Aorta (tissue), 5 donors: ENCODE results near the gene SFT2D2. TPM values are rescaled to one million over a fixed set of nuclear protein-coding genes. Genes with fewer than 3 reads are reported as not detected.

Experiments used
- ATAC-seq: fragments of 200-7000 bp; cut with Tn5 transposase; one replicate; pipeline ENCODE4 v1.9.1; 2022; ENCODE audit warnings: moderate library complexity; ENCODE audit not compliant: low FRiP score
- DNase-seq, 2 donors: peaks; one replicate each; pipeline ENCODE4 v3.0.0-alpha.2; 2020
- H3K27ac ChIP-seq, 2 donors: one replicate each; pipeline ENCODE4 v1.5.1; 2013; ENCODE audit warnings: low read length in 2 of 2, mild to moderate bottlenecking in 2 of 2, moderate library complexity in 2 of 2, control low read depth in 1 of 2, inconsistent platforms in 1 of 2, low read depth in 1 of 2
- H3K27me3 ChIP-seq, 2 donors: one replicate each; pipeline ENCODE4 v1.6.1; 2013; ENCODE audit warnings: control low read depth in 1 of 2, low read length in 1 of 2, mild to moderate bottlenecking in 1 of 2, moderate library complexity in 1 of 2; ENCODE audit not compliant: insufficient read depth in 2 of 2, control insufficient read depth in 1 of 2
- H3K36me3 ChIP-seq, 2 donors: one replicate each; pipeline ENCODE4 v1.6.1; 2013; ENCODE audit warnings: control low read depth in 1 of 2, low read length in 1 of 2, mild to moderate bottlenecking in 1 of 2; ENCODE audit not compliant: insufficient read depth in 2 of 2, control insufficient read depth in 1 of 2
- H3K4me1 ChIP-seq, 2 donors: one replicate each; pipeline ENCODE4 v1.6.1; 2013; ENCODE audit warnings: low read length in 2 of 2, control low read depth in 1 of 2, mild to moderate bottlenecking in 1 of 2, moderate library complexity in 1 of 2; ENCODE audit not compliant: insufficient read depth in 2 of 2, control insufficient read depth in 1 of 2
- H3K4me3 ChIP-seq, 2 donors: one replicate each; pipeline ENCODE4 v1.5.1; 2013; ENCODE audit warnings: low read length in 2 of 2, control low read depth in 1 of 2, mild to moderate bottlenecking in 1 of 2
- H3K9me3 ChIP-seq: one replicate; pipeline ENCODE4 v1.6.1; 2013; ENCODE audit warnings: mild to moderate bottlenecking, low read length; ENCODE audit not compliant: control insufficient read depth
- WGBS, 2 donors: extraction: QIAGEN DNeasy Blood & Tissue Kit; methylation state at CpG; one replicate each; pipeline ENCODE4 v1.1.7; 2013; 5-methylcytosine and 5-hydroxymethylcytosine counted together
- intact Hi-C, 2 donors: fragments of 100-400 bp; cut with DNase I; formaldehyde crosslinking; loops; one replicate each; pipeline versions ENCODE4 v1.14.2 to v1.15.0; 2022
- polyA plus RNA-seq, 2 donors: library from polyadenylated mRNA; stranded (reverse); fragments of 200-250 nt; gene quantifications; one replicate each; pipeline ENCODE4 v1.2.3, GENCODE V29; 2013
- total RNA-seq, 2 donors: library from RNA; stranded (reverse); fragmentation: NEBNext Ultra II Directional; extraction: Animal tissue kit (Norgen Biotek cat#: 25700); gene quantifications; one replicate each; pipeline ENCODE4 v1.2.1, GENCODE V29; 2021
- donor health status: healthy with polysubstance abuse.
- donor health status: Bipolar disorder and iron deficiency.
- donor health status: DM: no; HTN: no; CAD: no.
- donor health status: DM: no; HTN: no; CAD: no.
- donor health status: DM: yes; HTN: yes; CAD: no.

Gene SFT2D2
- total and polyA plus RNA-seq, 4 donors, result 5.3 to 107 (median 53.0) TPM

DNA sequence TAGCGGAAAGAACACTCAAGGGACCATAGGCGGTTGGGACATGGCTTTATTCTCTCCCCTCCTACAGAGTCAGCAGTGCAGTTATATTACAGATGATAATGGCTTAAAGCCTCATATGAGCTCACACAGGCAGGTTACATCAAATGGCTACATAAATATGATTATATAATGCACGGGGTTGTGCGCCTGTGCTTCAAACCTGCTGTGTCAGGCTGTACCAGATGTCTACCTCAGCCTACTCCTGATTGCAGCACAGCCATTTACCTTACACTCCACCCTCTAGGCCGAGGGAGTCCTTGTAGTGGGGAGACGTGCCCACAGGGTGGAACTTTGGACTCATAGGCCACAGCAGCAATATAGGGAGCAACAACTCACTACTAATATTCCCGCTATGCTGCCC, 38.5 kb downstream of the SFT2D2 start:
- Histone ChIP-seq H3K36me3 (no peaks in the 10 kb centered on the region), H3K27me3 (no peaks in the 10 kb centered on the region), H3K4me3 (no peak overlapping the region), H3K27ac (no peak overlapping the region), H3K9me3 (no peaks in the 10 kb centered on the region), H3K4me1 (peaks cover 6 to 11% of the 10 kb centered on the region in 2 donors)
- intact Hi-C loops, result loop anchor here in 1 of 2 donors (5.0 kb wide), 1 partner anchor 37 kb away; the partner anchor contains the start of gene SFT2D2
- ATAC-seq (no peak), DNase-seq (no peak)
- WGBS, 2 donors, result 96 to 98% methylated on average over 7 of the region's 7 CpGs

DNA sequence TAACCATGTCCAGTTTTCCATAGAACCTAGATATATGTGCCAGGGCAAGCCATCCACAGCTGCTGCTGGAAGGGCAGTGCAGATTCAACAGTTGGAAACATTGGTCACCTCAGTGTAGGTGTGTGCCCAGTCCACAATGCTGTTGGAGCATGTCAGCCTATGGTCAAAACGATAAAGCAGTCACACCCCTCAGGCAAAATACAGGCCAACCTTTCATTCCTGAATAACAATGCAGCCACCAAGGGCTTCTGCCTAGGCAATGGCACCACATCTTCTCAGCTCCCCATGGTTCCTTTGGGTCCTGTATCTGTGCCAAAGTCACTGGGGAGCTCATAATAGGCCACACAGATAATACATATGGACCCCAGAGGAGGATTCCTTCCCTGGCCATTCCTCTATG, 39.8 kb downstream of the SFT2D2 start:
- DNase-seq, result no peak
- no peak for ATAC-seq
- intact Hi-C loops, result no loop called here

DNA sequence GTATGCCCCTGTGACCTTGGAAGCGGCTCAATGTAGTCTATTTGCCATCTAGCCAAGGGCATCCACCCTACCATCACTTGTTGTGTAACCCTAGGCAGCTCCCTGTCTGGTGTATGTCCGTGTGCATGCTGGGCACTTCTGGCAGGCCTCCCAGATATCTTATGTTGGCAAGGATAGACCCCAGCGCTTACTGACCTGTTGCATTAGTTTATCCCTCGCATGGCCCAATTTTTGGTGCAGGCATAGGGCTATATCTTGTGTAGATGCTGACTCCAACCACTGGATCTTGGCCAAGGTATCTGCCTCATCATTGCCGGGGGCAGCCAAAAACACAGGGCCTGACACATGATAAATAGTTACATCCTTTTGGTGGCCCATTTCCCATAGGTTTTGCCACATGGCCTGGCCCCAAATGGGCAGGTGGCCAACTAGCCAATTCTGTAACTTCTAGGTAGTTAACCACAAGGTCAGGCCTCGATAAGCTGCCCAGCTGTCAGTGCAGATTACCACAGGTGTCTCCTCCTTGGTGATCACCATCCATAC, 40.9 kb downstream of the SFT2D2 start:
- H3K27me3 ChIP-seq, result no peaks in the 10 kb centered on the region
- ATAC-seq (no peak), DNase-seq (no peak)
- H3K9me3 ChIP-seq, result no peaks in the 10 kb centered on the region
- 83 to 86% methylated on average over 6 of the region's 6 CpGs for WGBS, 2 donors
- intact Hi-C loops, result no loop called here
- no peak overlapping the region for H3K27ac ChIP-seq
- no peak overlapping the region for H3K4me3 ChIP-seq
- H3K36me3 ChIP-seq, result no peaks in the 10 kb centered on the region
- peaks cover 0 to 2% of the 10 kb centered on the region in 2 donors for H3K4me1 ChIP-seq

More for the DNA sequence above, 39.8 kb downstream of the SFT2D2 start:
- Histone ChIP-seq H3K36me3 (no peaks in the 10 kb centered on the region), H3K27me3 (no peaks in the 10 kb centered on the region), H3K27ac (no peak overlapping the region), H3K4me3 (no peak overlapping the region), H3K4me1 (peaks cover 5 to 6% of the 10 kb centered on the region in 2 donors), H3K9me3 (no peaks in the 10 kb centered on the region)
- 95 to 100% methylated on average over 1 of the region's 1 CpG for WGBS, 2 donors

- Histone ChIP-seq H3K9me3 (no peaks in the 10 kb centered on the region), H3K4me3 (no peak overlapping the region), H3K27me3 (no peaks in the 10 kb centered on the region), H3K27ac (no peak overlapping the region), H3K36me3 (no peaks in the 10 kb centered on the region), H3K4me1 (peaks cover 0 to 2% of the 10 kb centered on the region in 2 donors)
- no peak for DNase-seq
- WGBS, 2 donors, result 93 to 94% methylated on average over 1 of the region's 1 CpG
- intact Hi-C loops, result no loop called here
- ATAC-seq, result no peak
Measured at GRCh38 chr1:168271636-168272035, 45.8 kb downstream of the SFT2D2 start.

DNA sequence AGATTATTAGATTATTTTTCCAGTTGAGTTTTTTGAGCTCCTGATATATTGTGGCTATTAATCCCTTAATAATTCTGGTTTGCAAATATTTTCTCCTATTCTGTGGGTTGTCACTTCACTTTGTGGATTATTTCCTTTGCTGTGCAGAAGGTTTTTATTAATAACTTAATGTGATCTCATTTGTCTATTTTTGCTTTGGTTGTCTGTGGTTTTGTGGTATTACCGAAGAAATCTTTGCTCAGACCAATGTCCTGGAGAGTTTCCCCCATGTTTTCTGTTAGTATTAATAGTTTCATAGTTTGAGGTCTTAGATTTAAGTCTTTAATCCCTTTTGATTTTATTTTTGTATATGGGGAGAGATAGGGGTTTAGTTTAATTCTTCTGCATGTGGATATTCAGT, 47.8 kb downstream of the SFT2D2 start:
- no peak for ATAC-seq
- intact Hi-C loops, result no loop called here
- Histone ChIP-seq H3K9me3 (no peaks in the 10 kb centered on the region), H3K4me3 (no peak overlapping the region), H3K27ac (no peak overlapping the region), H3K36me3 (no peaks in the 10 kb centered on the region), H3K4me1 (peaks cover 0 to 1% of the 10 kb centered on the region in 2 donors), H3K27me3 (no peaks in the 10 kb centered on the region)
- DNase-seq, result no peak
- WGBS, 2 donors, result 7 to 11% methylated on average over 1 of the region's 1 CpG

DNA sequence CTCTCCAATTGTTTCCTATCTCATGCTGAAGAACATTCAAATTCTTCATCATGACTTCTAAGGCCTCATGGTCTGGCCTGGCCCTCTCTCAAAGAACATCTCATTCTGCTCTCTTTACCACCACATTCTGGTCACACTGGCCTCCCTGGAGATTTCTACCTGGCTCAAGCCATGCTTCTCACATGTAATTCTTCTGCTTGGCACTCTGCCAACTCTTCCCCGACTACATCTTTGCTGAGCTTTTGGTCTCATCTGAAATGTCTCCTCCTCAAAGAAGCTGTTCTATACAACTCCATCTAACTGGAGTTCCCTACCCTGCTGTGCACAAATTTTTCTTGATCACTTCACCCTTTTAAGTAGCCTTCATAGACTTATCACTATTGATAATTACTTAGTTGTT, 53.4 kb downstream of the SFT2D2 start:
- Histone ChIP-seq H3K27ac (no peak overlapping the region), H3K4me3 (no peak overlapping the region), H3K36me3 (no peaks in the 10 kb centered on the region), H3K4me1 (peaks cover 0 to 2% of the 10 kb centered on the region in 2 donors), H3K9me3 (no peaks in the 10 kb centered on the region), H3K27me3 (no peaks in the 10 kb centered on the region)
- DNase-seq, result no peak
- ATAC-seq, result no peak
- intact Hi-C loops, result no loop called here
- 87 to 91% methylated on average over 1 of the region's 1 CpG for WGBS, 2 donors

DNA sequence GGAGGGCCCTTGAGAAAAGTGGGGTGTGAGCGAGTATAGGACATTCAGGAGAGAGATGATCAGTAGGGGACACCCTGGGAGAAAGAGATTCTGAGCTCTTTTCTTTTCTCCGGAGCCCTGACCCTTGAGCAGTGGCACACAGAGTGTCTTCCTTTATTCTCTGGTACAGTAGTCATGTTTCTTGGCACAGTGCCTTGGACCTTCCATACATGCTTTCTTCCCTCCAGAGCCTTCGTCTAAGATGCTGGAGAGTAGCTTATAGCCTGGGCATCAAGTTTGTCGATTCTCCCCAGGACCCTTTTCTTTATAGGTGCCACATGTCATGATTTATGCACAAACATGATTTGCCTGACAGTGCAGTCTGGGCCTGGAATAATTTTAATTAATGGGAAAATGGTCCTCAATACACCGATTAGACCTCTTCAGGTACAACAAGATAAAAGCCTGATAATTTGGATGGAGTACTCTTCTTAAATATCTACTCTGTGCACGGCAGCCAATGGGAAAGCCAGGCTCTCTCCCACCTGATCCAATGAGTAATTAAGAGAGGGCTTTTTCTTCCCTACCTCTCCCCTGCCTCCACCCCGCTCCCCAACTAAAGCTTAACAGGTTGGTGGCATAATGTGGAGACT, 54.6 kb downstream of the SFT2D2 start, which contains the start of gene TBX19:
Gene TBX19 (plus strand): TSS at position 582 of the 632 bp plus-strand sequence. CDS start 214 bp downstream, outside the sequence.
- intact Hi-C loops, result no loop called here
- WGBS, 2 donors, result 92 to 94% methylated on average over 7 of the region's 7 CpGs

GRCh38 chr1:168281603-168282325, 56.0 kb downstream of the SFT2D2 start:
- Histone ChIP-seq H3K27me3 (no peaks in the 10 kb centered on the region), H3K36me3 (no peaks in the 10 kb centered on the region), H3K4me1 (peaks cover 2 to 7% of the 10 kb centered on the region in 2 donors), H3K4me3 (no peak overlapping the region), H3K27ac (no peak overlapping the region), H3K9me3 (no peaks in the 10 kb centered on the region)
- ATAC-seq, result no peak
- 83 to 91% methylated on average over 11 of the region's 11 CpGs for WGBS, 2 donors
- intact Hi-C loops, result no loop called here
- no peak for DNase-seq

More for the DNA sequence above, 54.6 kb downstream of the SFT2D2 start, which contains the start of gene TBX19:
- Histone ChIP-seq H3K27me3 (no peaks in the 10 kb centered on the region), H3K9me3 (no peaks in the 10 kb centered on the region), H3K36me3 (no peaks in the 10 kb centered on the region), H3K4me3 (no peak within 1 kb of the TSS), H3K4me1 (peaks cover 2 to 7% of the 10 kb centered on the region in 2 donors), H3K27ac (no peak within 1 kb of the TSS)
- no peak for DNase-seq
- no peak for ATAC-seq

- no peak overlapping the region for H3K4me3 ChIP-seq
- DNase-seq, result no peak
- no peak for ATAC-seq
- peaks cover 0 to 10% of the 10 kb centered on the region in 2 donors for H3K4me1 ChIP-seq
- intact Hi-C loops, result no loop called here
- H3K9me3 ChIP-seq, result no peaks in the 10 kb centered on the region
- no peaks in the 10 kb centered on the region for H3K27me3 ChIP-seq
- no peaks in the 10 kb centered on the region for H3K36me3 ChIP-seq
- H3K27ac ChIP-seq, result no peak overlapping the region
Measured at GRCh38 chr1:168285521-168285790, 59.7 kb downstream of the SFT2D2 start.
